HT-29 (cell line): ENCODE results near the gene ADAMTS15. TPM values are rescaled to one million over a fixed set of nuclear protein-coding genes. Genes with fewer than 3 reads are reported as not detected.

Experiments used
- DNase-seq: peaks from one replicate; pipeline ENCODE4 v3.0.0-alpha.2; 2015; ENCODE audit warnings: low spot score
- total RNA-seq: library from RNA; depleted of rRNA; stranded (reverse); fragments of >200 nt; shearing (Covaris generic); gene quantifications from 2 replicates; pipeline ENCODE4 v1.2.3, GENCODE V29; 2014

ADAMTS15 gene
- total RNA-seq, 1 experiment from 2014 or later, result not detected

DNA sequence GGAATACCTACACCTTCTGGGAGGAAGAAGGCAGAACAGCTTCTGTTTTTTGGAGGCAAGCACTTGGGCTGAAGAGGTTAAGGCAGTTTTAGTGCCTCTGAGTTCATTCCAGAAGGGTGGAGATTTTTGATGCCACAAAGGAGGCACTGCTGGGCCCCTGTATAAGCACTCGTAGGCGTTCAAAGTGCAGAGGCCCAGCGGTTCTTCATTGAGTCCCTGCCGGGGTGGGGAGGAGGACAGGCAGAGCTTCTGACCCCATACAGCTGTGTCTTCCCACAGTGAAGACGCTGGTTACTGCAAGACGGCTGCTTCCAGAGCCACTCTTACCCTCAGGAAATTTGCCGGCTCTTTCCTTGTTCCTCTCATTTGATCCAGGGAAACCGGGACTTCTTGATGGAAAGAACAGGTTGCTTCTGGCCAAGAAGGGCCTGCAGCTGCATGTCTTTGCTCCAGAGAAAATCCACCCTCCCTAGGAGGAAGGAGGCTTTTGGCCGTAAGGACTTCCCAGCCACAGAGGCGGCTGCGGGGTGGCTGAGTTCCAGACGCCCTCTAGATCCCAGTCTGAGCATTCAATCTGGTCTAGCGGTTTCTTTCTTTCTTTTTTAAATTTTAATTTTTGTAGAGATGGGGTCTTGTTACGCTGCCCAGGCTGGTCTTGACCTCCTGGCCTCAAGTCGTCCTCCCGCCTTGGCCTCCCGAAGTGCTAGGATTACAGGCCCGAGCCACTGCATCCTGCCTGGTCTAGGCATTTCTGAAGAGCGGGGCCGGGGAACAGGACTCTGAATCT is 9.4 kb downstream of the ADAMTS15 start:
- no peak for DNase-seq

DNA sequence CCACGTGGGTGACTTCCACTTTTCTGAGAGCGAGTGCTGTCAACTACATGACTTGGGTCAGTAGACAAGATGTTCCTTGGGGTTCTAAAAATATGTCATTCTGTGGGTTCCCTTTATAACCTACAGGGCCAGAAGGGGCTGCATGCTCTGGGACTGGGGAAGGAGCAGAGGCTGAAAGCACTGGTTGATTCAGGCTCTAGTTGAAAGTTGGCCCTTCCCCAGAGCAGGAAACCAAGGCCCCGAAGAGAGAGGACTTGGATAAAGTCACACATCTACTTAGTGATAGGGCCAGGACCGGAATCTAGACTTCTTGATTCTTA is 9.9 kb downstream of the ADAMTS15 start:
- DNase-seq, result no peak

DNA sequence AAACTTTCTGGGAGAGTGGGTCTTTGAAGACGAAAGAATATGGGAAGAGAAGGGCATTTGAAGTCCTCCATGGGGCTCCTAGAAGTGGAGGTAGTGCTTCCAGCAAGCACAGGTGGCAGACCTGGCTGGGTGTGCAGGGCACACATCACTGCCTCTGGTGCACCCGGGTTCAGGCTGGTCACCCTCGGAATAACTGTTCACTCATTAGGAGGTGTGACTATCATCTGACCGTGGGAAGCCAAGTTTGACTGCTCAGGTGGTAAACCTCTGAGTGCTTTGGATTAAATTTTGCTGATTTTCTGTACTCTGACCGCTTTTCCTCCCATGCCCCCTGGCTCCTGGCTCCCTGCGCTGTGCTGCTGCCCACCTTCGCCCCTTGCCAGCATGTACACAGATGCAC is 11.1 kb downstream of the ADAMTS15 start:
- no peak for DNase-seq

GRCh38 chr11:130462101-130462885 is 13.8 kb downstream of the ADAMTS15 start:
- no peak for DNase-seq

DNA sequence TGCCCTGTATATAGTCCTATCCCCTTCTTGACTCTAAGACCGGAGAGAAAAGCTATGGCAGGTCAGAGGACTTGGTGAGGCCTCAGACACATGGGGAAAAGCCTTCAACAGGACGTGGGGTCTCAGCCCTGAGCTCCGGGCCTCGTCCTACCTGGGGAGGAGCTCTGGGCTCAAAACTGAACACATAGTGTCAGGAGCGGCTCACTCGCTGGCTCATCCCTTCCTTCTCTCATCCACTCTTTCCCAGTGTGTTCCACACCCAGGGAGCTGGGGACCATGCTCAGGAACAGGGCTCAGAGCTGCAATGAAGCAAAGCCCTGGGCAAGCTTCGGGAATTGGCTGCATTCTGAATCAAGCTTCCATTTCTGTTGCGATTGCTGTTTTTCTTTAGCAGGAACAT is 14.5 kb downstream of the ADAMTS15 start:
- DNase-seq, result no peak

DNA sequence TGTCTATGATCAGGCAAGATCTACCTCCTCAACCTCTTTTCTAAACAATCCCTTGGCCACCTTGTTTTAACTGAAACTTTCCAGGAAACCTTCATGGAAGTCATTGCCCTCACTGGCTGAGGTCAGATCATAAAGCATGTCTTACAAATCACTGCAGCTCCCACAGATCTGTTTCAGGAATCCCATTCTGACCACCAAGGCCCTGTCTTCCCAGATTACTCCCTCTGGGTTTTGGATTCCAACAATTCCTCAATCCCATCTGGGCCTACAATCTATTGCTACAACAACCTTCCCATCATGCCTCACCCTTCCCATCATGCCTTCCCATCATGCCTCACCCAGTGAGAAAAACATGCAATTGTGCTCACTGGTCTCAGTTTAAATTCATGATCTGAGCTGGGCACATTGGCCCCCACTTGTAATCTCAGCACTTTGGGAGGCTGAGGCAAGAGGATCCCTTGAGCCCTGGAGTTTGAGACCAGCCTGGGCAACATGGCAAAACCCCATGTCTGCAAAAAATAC is 15.9 kb downstream of the ADAMTS15 start:
- no peak for DNase-seq

DNA sequence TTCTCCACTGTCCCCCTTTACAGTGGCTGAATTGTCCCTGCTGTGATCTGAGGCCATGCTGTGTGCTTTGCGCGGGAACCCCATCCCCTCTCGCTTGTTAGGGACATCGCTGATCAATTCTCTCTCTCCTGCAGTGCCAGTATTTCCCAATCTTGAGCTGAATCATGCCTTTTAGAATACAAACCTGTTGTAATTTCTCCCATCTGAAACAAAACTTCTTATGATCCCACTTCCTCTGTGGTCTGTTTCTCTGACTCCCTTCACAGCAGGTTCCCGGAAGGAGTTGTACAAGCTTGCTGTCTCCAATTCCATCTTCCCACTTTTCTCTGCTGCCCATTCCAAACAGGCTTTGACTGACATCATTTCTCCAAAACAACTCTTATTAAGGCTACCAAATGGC is 16.8 kb downstream of the ADAMTS15 start:
- DNase-seq, result no peak

- no peak for DNase-seq
These were observed 18.9 kb downstream of the ADAMTS15 start for GRCh38 chr11:130467116-130467900.

GRCh38 chr11:130469181-130469580 is 20.7 kb downstream of the ADAMTS15 start:
- DNase-seq, result no peak

DNA sequence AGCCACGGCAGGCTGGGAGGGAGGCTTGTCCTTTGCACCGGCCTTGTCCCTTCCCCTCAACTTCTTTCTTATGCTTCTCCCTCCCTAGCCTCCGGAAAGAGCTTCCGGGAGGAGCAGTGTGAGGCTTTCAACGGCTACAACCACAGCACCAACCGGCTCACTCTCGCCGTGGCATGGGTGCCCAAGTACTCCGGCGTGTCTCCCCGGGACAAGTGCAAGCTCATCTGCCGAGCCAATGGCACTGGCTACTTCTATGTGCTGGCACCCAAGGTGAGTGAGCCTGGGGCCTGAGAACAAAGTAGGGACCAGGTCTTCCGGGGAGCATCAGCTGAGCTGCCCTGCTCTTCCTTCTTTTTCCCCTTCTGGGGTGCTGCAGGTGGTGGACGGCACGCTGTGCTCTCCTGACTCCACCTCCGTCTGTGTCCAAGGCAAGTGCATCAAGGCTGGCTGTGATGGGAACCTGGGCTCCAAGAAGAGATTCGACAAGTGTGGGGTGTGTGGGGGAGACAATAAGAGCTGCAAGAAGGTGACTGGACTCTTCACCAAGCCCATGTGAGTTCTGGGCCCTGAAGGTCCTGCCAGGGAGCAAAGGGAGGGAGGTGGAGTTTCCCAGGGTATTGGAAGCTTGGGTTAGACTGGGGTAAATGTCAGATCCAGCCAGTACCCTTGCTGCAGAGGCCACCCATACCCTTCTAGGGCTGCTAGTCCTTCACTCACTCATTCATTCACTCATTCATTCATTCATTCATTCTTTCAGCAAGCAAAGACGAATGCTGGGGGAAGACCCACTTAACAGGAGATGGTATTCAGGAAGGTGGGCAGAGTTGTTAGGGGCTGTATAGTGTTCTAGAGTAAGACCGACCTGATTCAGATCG is 22.6 kb downstream of the ADAMTS15 start:
- DNase-seq, result no peak

DNA sequence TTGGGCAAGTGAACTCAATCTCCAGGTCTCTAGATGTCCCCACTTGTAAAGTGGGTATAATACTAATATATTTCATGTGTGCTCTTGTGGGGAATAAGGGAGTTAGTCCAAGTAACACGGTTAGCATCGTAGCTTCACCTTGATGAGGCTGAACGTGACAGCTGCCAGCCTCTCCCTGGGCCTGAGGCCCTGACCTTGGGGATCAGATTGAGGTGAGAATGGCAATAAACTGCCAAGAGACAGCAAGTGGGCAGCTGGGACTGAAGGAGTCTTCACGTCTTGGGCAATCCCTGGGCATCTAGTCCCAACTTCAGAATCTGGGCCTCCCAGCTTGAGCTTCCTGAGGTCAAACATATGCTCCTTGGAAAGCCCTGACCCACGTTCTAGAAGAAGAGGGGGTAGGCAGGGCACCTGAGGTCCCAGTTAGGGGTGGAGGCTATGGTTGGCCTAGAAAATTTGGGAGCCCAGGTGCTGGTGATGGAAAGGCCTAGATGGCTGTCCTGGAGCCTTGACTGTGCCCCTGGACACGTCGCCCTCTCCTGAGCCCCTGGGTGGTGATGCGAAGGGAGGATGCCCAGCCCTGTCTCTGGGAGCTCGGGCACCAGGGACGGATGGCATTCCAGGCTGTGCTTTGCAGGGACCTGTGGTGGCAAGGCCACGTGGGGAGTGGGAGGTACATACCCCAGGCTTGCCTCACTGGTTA is 23.4 kb downstream of the ADAMTS15 start:
- no peak for DNase-seq

GRCh38 chr11:130472434-130472961 is 24.1 kb downstream of the ADAMTS15 start:
- DNase-seq, result no peak

GRCh38 chr11:130473056-130473794 is 24.8 kb downstream of the ADAMTS15 start:
- no peak for DNase-seq

GRCh38 chr11:130473795-130474377 is 25.4 kb downstream of the ADAMTS15 start:
- DNase-seq, result no peak

DNA sequence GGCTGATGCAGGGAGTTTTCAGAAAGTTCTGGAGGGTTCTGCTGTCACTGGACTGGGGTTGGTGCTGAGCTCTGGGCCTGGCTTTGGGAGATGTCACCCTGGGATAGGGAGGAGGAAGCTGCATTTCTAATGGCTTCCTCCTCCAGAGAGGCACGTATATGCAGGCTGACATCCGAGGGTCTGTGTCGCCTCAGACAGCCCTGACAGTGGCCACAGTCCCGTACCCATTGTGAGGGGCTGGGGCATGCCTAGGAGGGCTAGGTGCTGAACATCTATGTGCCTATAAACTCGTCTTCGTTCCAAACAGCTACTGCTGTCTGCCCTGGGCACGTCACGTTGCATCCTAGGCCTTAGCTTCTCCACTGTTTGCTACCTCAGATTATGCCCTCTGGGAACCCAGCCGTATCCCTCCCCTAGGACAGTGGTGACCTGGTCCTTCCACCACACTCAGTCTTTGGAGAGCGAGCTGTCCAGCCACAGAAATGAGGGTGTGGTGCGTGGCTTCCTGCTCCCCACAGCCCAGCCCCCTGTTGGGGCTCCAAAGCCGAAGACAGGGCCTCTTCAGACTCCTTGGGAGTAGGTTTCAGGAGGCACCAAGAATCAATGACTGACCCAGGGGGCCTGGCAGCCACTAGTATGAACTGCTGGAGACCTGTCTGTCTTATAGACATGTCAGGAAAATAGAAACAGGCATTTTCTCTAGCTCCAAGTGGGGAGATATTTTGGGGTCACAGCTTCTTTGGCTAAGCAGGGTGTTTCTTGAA is 26.4 kb downstream of the ADAMTS15 start:
- no peak for DNase-seq

GRCh38 chr11:130475426-130476053 is 27.1 kb downstream of the ADAMTS15 start:
- DNase-seq, result no peak

GRCh38 chr11:130476200-130476921 is 27.9 kb downstream of the ADAMTS15 start:
- no peak for DNase-seq
